ENCODE measurements around the gene YEATS2. TPM values are rescaled to one million over a fixed set of nuclear protein-coding genes. Genes with fewer than 3 reads are reported as not detected.

YEATS2 gene
- total RNA-seq, result 30.7 TPM
- long read RNA-seq, full-length matches to known transcripts, result 4 of 20 reads
- long read RNA-seq, partial matches to known transcripts, result 12 of 20 reads
- long read RNA-seq, other reads (novel, unspliced or antisense), result 4 of 20 reads

DNA sequence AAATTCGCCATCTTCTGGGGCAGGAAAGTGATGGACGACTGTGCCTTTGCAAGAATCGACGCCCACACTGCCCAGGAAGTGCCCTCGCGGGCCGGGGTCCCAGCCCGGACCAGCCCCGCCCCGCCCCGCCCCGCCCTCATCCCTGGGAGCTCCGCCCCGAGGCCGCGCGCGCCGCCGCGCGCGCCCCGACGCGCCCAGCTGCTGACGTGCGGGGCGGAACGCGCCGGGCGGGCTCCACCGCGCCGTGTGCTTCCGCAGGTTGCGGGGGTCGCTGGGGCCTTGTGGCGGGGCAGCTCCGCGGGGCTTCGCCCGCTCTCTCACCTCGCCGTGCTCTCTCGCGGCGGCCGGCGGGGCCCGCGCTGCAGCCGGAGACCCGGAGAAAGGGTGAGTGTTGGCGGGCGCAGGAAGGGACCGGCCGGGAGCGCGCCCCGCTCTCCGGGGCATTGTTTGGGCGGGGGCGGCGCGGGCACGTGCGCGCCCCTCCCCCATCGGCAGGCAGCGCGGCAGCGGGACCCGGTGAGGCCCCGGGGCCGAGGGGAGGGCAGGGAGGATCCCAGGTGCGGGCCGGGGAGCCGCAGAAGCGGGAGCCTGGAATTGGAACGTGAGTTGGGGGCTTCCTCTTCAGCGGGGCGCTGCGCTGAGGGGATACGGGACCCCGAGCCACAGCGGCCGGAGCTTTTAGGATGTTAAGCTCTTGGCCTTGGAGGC lies at the start of gene YEATS2:
Gene YEATS2, plus strand, starts transcription at position 188 of the 708 bp plus-strand sequence. CDS start 17,366 bp downstream, outside the sequence.
- intact Hi-C loops (cut with DNase I), result no loop called here
- TF ChIP-seq, protein P1, sequence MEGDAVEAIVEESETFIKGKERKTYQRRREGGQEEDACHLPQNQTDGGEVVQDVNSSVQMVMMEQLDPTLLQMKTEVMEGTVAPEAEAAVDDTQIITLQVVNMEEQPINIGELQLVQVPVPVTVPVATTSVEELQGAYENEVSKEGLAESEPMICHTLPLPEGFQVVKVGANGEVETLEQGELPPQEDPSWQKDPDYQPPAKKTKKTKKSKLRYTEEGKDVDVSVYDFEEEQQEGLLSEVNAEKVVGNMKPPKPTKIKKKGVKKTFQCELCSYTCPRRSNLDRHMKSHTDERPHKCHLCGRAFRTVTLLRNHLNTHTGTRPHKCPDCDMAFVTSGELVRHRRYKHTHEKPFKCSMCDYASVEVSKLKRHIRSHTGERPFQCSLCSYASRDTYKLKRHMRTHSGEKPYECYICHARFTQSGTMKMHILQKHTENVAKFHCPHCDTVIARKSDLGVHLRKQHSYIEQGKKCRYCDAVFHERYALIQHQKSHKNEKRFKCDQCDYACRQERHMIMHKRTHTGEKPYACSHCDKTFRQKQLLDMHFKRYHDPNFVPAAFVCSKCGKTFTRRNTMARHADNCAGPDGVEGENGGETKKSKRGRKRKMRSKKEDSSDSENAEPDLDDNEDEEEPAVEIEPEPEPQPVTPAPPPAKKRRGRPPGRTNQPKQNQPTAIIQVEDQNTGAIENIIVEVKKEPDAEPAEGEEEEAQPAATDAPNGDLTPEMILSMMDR (IDR thresholded peaks at IDR 0.05), result no peak
- H3K4me1 ChIP-seq, result peaks cover 15% of the 10 kb centered on the region
- ATAC-seq (peak; percentile 95), DNase-seq (peak; percentile 84)
- no peaks in the 10 kb centered on the region for H3K27me3 ChIP-seq
- H3K9me3 ChIP-seq, result no peaks in the 10 kb centered on the region
- H3K36me3 ChIP-seq, result no peaks in the 10 kb centered on the region
- peak within 1 kb of the TSS; percentile 89 for H3K27ac ChIP-seq
- H3K4me3 ChIP-seq, result peak within 1 kb of the TSS; percentile 94

DNA sequence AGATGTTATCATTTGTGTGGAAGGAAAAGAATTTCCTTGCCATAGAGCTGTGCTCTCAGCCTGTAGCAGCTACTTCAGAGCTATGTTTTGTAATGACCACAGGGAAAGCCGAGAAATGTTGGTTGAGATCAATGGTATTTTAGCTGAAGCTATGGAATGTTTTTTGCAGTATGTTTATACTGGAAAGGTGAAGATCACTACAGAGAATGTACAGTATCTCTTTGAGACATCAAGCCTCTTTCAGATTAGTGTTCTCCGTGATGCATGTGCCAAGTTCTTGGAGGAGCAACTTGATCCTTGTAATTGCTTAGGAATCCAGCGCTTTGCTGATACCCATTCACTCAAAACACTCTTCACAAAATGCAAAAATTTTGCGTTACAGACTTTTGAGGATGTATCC lies 47.0 kb upstream of the YEATS2 start:
- peaks cover 93% of the 10 kb centered on the region for H3K36me3 ChIP-seq
- no peaks in the 10 kb centered on the region for H3K27me3 ChIP-seq
- no peak overlapping the region for H3K27ac ChIP-seq
- TF ChIP-seq, protein P1 (IDR thresholded peaks at IDR 0.05), result no peak
- peaks cover 25% of the 10 kb centered on the region for H3K9me3 ChIP-seq
- no peak overlapping the region for H3K4me3 ChIP-seq
- DNase-seq (no peak), ATAC-seq (no peak)
- intact Hi-C loops (cut with DNase I), result no loop called here
- no peaks in the 10 kb centered on the region for H3K4me1 ChIP-seq

DNA sequence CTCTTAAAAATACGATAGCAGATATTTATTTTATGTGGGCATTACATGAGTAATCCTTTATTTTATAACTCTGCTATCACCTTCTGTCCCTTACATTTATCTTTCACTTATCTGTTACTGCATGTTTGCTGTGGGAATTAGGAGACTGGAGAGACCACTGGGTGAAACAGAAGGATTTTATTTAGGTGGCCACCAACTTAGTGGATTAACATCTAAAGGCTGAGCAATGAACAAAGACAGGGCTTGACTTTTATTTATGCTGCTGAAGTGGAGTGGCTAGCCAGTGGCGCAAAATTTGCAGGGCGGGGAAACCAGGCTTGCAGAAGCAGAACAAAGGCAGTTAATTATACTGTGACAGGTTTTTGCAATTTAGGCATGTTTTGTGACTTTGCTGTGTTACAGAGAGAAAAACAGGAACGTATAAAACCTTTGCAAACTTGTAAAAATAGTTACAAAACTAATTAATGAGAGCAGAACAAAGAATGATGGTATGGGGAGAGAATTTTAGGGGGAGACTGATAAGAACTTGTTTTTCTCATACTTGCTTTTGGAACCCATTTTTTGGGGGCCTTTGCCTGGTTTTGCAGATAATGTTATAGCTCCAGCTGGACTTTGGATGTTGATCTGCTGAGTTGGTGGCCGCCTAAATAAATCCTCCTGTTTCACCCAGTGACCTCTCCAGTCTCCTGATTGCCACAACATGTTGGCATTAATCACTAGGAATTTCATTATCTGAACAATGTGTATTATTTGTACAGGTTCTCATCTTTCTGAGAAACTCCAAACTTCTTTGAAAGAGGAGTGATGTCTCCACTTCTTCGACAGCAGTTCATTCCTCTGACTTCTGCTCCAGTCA lies 44.2 kb upstream of the YEATS2 start:
- no peak for ATAC-seq

DNA sequence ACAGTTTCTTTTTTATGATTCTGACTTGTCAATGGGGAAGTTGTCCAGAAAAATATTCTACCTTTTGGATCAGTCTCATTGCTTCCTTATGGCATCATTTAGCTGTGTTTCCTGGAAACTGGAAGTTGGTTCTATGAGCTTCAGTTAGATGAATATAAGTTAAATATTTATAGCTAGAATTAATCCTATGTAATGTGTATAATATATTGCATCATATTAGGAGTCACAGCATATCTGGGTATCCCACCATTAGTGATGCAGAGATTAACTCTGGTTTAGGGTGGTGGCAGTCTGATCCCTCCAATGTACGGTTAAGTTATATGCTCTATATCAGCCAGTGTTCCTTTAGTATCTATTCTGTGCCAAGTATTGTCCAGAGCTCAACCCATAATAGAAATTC lies 42.9 kb upstream of the YEATS2 start:
- peaks cover 85% of the 10 kb centered on the region for H3K36me3 ChIP-seq
- ATAC-seq (no peak), DNase-seq (no peak)
- no peaks in the 10 kb centered on the region for H3K4me1 ChIP-seq
- no peaks in the 10 kb centered on the region for H3K27me3 ChIP-seq
- H3K4me3 ChIP-seq, result no peak overlapping the region
- H3K9me3 ChIP-seq, result peaks cover 25% of the 10 kb centered on the region
- no peak overlapping the region for H3K27ac ChIP-seq
- intact Hi-C loops (cut with DNase I), result no loop called here
- TF ChIP-seq, protein P1 (IDR thresholded peaks at IDR 0.05), result no peak

More for the DNA sequence above, 44.2 kb upstream of the YEATS2 start:
- Histone ChIP-seq H3K4me3 (no peak overlapping the region), H3K27me3 (no peaks in the 10 kb centered on the region), H3K36me3 (peaks cover 83% of the 10 kb centered on the region), H3K4me1 (no peaks in the 10 kb centered on the region), H3K27ac (no peak overlapping the region), H3K9me3 (peaks cover 25% of the 10 kb centered on the region)
- no peak for DNase-seq
- TF ChIP-seq, protein P1 (IDR thresholded peaks at IDR 0.05), result no peak
- intact Hi-C loops (cut with DNase I), result no loop called here

DNA sequence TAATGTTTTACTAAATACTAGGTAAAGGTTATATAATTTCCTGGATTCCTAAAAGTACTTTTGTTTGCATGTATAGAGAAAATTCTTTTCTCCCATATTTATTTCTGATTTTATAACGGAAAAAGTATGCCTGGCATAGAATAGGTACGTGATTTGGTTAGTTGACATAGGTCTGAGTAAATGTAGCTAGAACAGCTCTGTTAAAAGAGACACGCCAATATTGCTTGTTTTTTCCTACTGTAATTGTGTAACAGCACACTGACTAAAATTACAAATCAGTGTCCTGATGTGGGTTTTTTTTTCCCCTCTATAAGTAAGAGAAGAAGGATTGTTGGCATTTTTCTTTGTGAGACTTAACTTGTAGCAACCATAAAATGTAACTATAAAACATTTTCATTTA lies 35.5 kb upstream of the YEATS2 start:
- H3K4me3 ChIP-seq, result no peak overlapping the region
- no peaks in the 10 kb centered on the region for H3K9me3 ChIP-seq
- H3K27me3 ChIP-seq, result no peaks in the 10 kb centered on the region
- ATAC-seq (no peak), DNase-seq (no peak)
- no peaks in the 10 kb centered on the region for H3K4me1 ChIP-seq
- TF ChIP-seq, protein P1 (IDR thresholded peaks at IDR 0.05), result no peak
- no peak overlapping the region for H3K27ac ChIP-seq
- intact Hi-C loops (cut with DNase I), result no loop called here
- peaks cover 72% of the 10 kb centered on the region for H3K36me3 ChIP-seq
